Measurements from ENCODE around the gene SGF29.

SGF29 gene

GRCh38 chr16:28572696-28573510 lies 19.2 kb downstream of the SGF29 start:
- peaks cover 34% of the 10 kb centered on the region for H3K4me1 Mint-ChIP-seq

GRCh38 chr16:28573738-28574718 lies 20.3 kb downstream of the SGF29 start:
- no peaks in the 10 kb centered on the region for H3K36me3 Mint-ChIP-seq
- no peak overlapping the region for H3K4me3 Mint-ChIP-seq
- peak overlapping the region; percentile 42 for H3K27ac Mint-ChIP-seq
- peaks cover 39% of the 10 kb centered on the region for H3K4me1 Mint-ChIP-seq
- no peaks in the 10 kb centered on the region for H3K27me3 Mint-ChIP-seq
- no peaks in the 10 kb centered on the region for H3K9me3 Mint-ChIP-seq

More at GRCh38 chr16:28572696-28573510, 19.2 kb downstream of the SGF29 start:
- H3K27me3 Mint-ChIP-seq: no peaks in the 10 kb centered on the region
- H3K9me3 Mint-ChIP-seq: no peaks in the 10 kb centered on the region
- no peak overlapping the region for H3K4me3 Mint-ChIP-seq
- peak overlapping the region; percentile 59 for H3K27ac Mint-ChIP-seq
- peaks cover 2% of the 10 kb centered on the region for H3K36me3 Mint-ChIP-seq

- no peak overlapping the region for H3K27ac Mint-ChIP-seq
- no peaks in the 10 kb centered on the region for H3K27me3 Mint-ChIP-seq
- H3K36me3 Mint-ChIP-seq: no peaks in the 10 kb centered on the region
- no peak overlapping the region for H3K4me3 Mint-ChIP-seq
- peaks cover 39% of the 10 kb centered on the region for H3K4me1 Mint-ChIP-seq
- H3K9me3 Mint-ChIP-seq: no peaks in the 10 kb centered on the region
Observed at GRCh38 chr16:28574925-28575324, 21.2 kb downstream of the SGF29 start.

GRCh38 chr16:28575446-28576109 lies 21.9 kb downstream of the SGF29 start:
- Mint-ChIP-seq H3K4me1 (peaks cover 39% of the 10 kb centered on the region), H3K36me3 (no peaks in the 10 kb centered on the region), H3K27ac (no peak overlapping the region), H3K27me3 (no peaks in the 10 kb centered on the region), H3K4me3 (no peak overlapping the region), H3K9me3 (no peaks in the 10 kb centered on the region)

GRCh38 chr16:28580726-28581315 lies 27.1 kb downstream of the SGF29 start:
- Mint-ChIP-seq H3K4me1 (peaks cover 10% of the 10 kb centered on the region), H3K9me3 (no peaks in the 10 kb centered on the region), H3K4me3 (no peak overlapping the region), H3K27me3 (no peaks in the 10 kb centered on the region), H3K27ac (no peak overlapping the region), H3K36me3 (peaks cover 9% of the 10 kb centered on the region)

GRCh38 chr16:28585674-28586073 lies 32.0 kb downstream of the SGF29 start:
- Mint-ChIP-seq H3K9me3 (no peaks in the 10 kb centered on the region), H3K4me3 (no peak overlapping the region), H3K4me1 (no peaks in the 10 kb centered on the region), H3K27me3 (no peaks in the 10 kb centered on the region), H3K36me3 (peaks cover 11% of the 10 kb centered on the region), H3K27ac (no peak overlapping the region)

- Mint-ChIP-seq H3K4me1 (no peaks in the 10 kb centered on the region), H3K27ac (no peak overlapping the region), H3K4me3 (no peak overlapping the region), H3K27me3 (no peaks in the 10 kb centered on the region), H3K9me3 (no peaks in the 10 kb centered on the region), H3K36me3 (peaks cover 12% of the 10 kb centered on the region)
Observed at GRCh38 chr16:28586466-28586865, 32.7 kb downstream of the SGF29 start.

GRCh38 chr16:28587386-28587785 lies 33.7 kb downstream of the SGF29 start:
- Mint-ChIP-seq H3K4me1 (no peaks in the 10 kb centered on the region), H3K27ac (peak overlapping the region; percentile 68), H3K36me3 (peaks cover 10% of the 10 kb centered on the region), H3K4me3 (no peak overlapping the region), H3K9me3 (no peaks in the 10 kb centered on the region), H3K27me3 (no peaks in the 10 kb centered on the region)

- Mint-ChIP-seq H3K27ac (peak overlapping the region; percentile 56), H3K4me3 (no peak overlapping the region), H3K9me3 (no peaks in the 10 kb centered on the region), H3K36me3 (peaks cover 10% of the 10 kb centered on the region), H3K4me1 (no peaks in the 10 kb centered on the region), H3K27me3 (no peaks in the 10 kb centered on the region)
Observed at GRCh38 chr16:28589069-28589468, 35.3 kb downstream of the SGF29 start.

GRCh38 chr16:28589930-28590329 lies 36.2 kb downstream of the SGF29 start:
- H3K9me3 Mint-ChIP-seq: no peaks in the 10 kb centered on the region
- peaks cover 10% of the 10 kb centered on the region for H3K36me3 Mint-ChIP-seq
- H3K4me3 Mint-ChIP-seq: no peak overlapping the region
- H3K27ac Mint-ChIP-seq: no peak overlapping the region
- no peaks in the 10 kb centered on the region for H3K27me3 Mint-ChIP-seq
- no peaks in the 10 kb centered on the region for H3K4me1 Mint-ChIP-seq

- no peaks in the 10 kb centered on the region for H3K27me3 Mint-ChIP-seq
- peaks cover 10% of the 10 kb centered on the region for H3K36me3 Mint-ChIP-seq
- H3K4me1 Mint-ChIP-seq: no peaks in the 10 kb centered on the region
- H3K9me3 Mint-ChIP-seq: no peaks in the 10 kb centered on the region
- H3K4me3 Mint-ChIP-seq: no peak overlapping the region
- H3K27ac Mint-ChIP-seq: no peak overlapping the region
Observed at GRCh38 chr16:28590384-28591340, 36.9 kb downstream of the SGF29 start.

- H3K27ac Mint-ChIP-seq: no peak overlapping the region
- H3K4me1 Mint-ChIP-seq: no peaks in the 10 kb centered on the region
- peaks cover 9% of the 10 kb centered on the region for H3K36me3 Mint-ChIP-seq
- no peaks in the 10 kb centered on the region for H3K9me3 Mint-ChIP-seq
- no peaks in the 10 kb centered on the region for H3K27me3 Mint-ChIP-seq
- H3K4me3 Mint-ChIP-seq: no peak overlapping the region
Observed at GRCh38 chr16:28591355-28591754, 37.6 kb downstream of the SGF29 start.

- peaks cover 7% of the 10 kb centered on the region for H3K36me3 Mint-ChIP-seq
- H3K4me1 Mint-ChIP-seq: peaks cover 7% of the 10 kb centered on the region
- H3K4me3 Mint-ChIP-seq: no peak overlapping the region
- no peaks in the 10 kb centered on the region for H3K9me3 Mint-ChIP-seq
- H3K27me3 Mint-ChIP-seq: no peaks in the 10 kb centered on the region
- no peak overlapping the region for H3K27ac Mint-ChIP-seq
Observed at GRCh38 chr16:28592511-28592910, 38.8 kb downstream of the SGF29 start.

- Mint-ChIP-seq H3K4me3 (no peak overlapping the region), H3K27me3 (no peaks in the 10 kb centered on the region), H3K36me3 (peaks cover 7% of the 10 kb centered on the region), H3K4me1 (peaks cover 7% of the 10 kb centered on the region), H3K27ac (peak overlapping the region; percentile 30), H3K9me3 (no peaks in the 10 kb centered on the region)
Observed at GRCh38 chr16:28592979-28593553, 39.3 kb downstream of the SGF29 start.
